HG02571 (cell line): ENCODE data around the gene SERPINE1.

ENCODE experiments used
- ATAC-seq: cut with Tn5 transposase; IDR thresholded peaks from one replicate; pipeline ENCODE4 v1.9.1; 2021; ENCODE audit warnings: mild to moderate bottlenecking, moderate library complexity; ENCODE audit not compliant: unreplicated experiment

SERPINE1 gene

GRCh38 chr7:101151908-101152651 is 25.2 kb downstream of the SERPINE1 start:
- no peak for ATAC-seq

GRCh38 chr7:101153969-101154692 is 27.2 kb downstream of the SERPINE1 start, which contains the start of gene AP1S1:
AP1S1 (plus strand) TSS chr7:101154476; CDS start chr7:101154515, 39 bp downstream.
- ATAC-seq = peak; percentile 68

- ATAC-seq = peak; percentile 14
Observed at GRCh38 chr7:101154693-101155102, 27.8 kb downstream of the SERPINE1 start.

GRCh38 chr7:101155303-101155702 is 28.4 kb downstream of the SERPINE1 start:
- ATAC-seq = no peak

- no peak for ATAC-seq
Observed at GRCh38 chr7:101156277-101156676, 29.4 kb downstream of the SERPINE1 start.

- no peak for ATAC-seq
Observed at GRCh38 chr7:101156866-101157589, 30.1 kb downstream of the SERPINE1 start.

GRCh38 chr7:101159696-101160674 is 33.1 kb downstream of the SERPINE1 start:
- no peak for ATAC-seq

GRCh38 chr7:101160910-101161309 is 34.0 kb downstream of the SERPINE1 start:
- no peak for ATAC-seq

GRCh38 chr7:101161692-101162471 is 35.0 kb downstream of the SERPINE1 start:
- no peak for ATAC-seq

- no peak for ATAC-seq
Observed at GRCh38 chr7:101162551-101163278, 35.8 kb downstream of the SERPINE1 start.

- no peak for ATAC-seq
Observed at GRCh38 chr7:101163279-101164070, 36.6 kb downstream of the SERPINE1 start.

- no peak for ATAC-seq
Observed at GRCh38 chr7:101164071-101164840, 37.4 kb downstream of the SERPINE1 start.

GRCh38 chr7:101165075-101165957 is 38.4 kb downstream of the SERPINE1 start, which contains the start of gene VGF:
VGF (minus strand) TSS chr7:101165569; CDS start chr7:101164843, 726 bp downstream.
- peak; percentile 72 for ATAC-seq

GRCh38 chr7:101165958-101166647 is 39.2 kb downstream of the SERPINE1 start:
- no peak for ATAC-seq

- no peak for ATAC-seq
Observed at GRCh38 chr7:101166648-101166908, 39.7 kb downstream of the SERPINE1 start.
